BE2C (cell line): ENCODE results near the gene POFUT1.
"Not testable (repeated sequence)": the region's sequence is repeated elsewhere in the genome, so short reads cannot be mapped to it uniquely, and the experiment has no call there.

Experiments used
- DNase-seq: peaks from one replicate; pipeline ENCODE4 v3.0.0-alpha.2; 2020
- H3K27me3 ChIP-seq: fragments of 250-450 bp; sonication (Bioruptor Pico); 2 replicates; pipeline ENCODE4 v1.5.1; 2020; ENCODE audit warnings: mild to moderate bottlenecking
- H3K36me3 ChIP-seq: fragments of 250-450 bp; sonication (Bioruptor Pico); 2 replicates; pipeline ENCODE4 v1.5.1; 2020; ENCODE audit warnings: mild to moderate bottlenecking
- H3K4me1 ChIP-seq: fragments of 250-450 bp; sonication (Bioruptor Pico); 2 replicates; pipeline ENCODE4 v1.5.1; 2020
- H3K4me3 ChIP-seq: 2 replicates; pipeline ENCODE4 v1.5.1; 2011; ENCODE audit warnings: low read depth, low read length
- H3K9me3 ChIP-seq: fragments of 250-450 bp; sonication (Bioruptor Pico); 2 replicates; pipeline ENCODE4 v1.5.1; 2020
- TF ChIP-seq, protein P1 (sequence below): IDR thresholded peaks from 2 replicates; pipeline ENCODE4 v1.5.1; 2012; ENCODE audit warnings: mild to moderate bottlenecking, low read depth, low read length

Gene POFUT1

DNA sequence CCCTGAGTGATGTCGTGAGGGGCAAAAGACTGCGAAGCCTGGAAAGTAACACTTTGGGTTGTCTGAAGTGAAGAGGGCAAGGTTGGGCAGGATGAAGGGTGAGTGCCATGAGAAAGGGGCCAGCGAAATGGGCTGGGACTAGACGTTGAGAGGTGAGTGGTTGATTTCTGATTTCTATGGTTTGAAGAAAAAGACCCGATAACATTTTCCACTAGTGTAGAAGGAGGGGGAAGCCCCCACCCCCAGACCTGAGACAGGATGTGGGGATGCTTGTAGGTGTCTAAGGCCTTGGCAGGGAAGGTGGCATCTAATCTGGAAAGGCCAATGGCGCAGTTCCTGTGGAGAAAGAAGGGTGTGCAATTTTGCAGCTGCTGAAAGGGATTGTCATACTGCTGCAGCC lies 44.5 kb downstream of the POFUT1 start:
- no peaks in the 10 kb centered on the region; the same call in 1 of the 2 replicates for H3K9me3 ChIP-seq
- no peaks in the 10 kb centered on the region for H3K36me3 ChIP-seq
- H3K27me3 ChIP-seq, result no peaks in the 10 kb centered on the region
- H3K4me1 ChIP-seq, result peaks cover 15% of the 10 kb centered on the region
- TF ChIP-seq, protein P1, sequence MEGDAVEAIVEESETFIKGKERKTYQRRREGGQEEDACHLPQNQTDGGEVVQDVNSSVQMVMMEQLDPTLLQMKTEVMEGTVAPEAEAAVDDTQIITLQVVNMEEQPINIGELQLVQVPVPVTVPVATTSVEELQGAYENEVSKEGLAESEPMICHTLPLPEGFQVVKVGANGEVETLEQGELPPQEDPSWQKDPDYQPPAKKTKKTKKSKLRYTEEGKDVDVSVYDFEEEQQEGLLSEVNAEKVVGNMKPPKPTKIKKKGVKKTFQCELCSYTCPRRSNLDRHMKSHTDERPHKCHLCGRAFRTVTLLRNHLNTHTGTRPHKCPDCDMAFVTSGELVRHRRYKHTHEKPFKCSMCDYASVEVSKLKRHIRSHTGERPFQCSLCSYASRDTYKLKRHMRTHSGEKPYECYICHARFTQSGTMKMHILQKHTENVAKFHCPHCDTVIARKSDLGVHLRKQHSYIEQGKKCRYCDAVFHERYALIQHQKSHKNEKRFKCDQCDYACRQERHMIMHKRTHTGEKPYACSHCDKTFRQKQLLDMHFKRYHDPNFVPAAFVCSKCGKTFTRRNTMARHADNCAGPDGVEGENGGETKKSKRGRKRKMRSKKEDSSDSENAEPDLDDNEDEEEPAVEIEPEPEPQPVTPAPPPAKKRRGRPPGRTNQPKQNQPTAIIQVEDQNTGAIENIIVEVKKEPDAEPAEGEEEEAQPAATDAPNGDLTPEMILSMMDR, result no peak
- H3K4me3 ChIP-seq, result no peak overlapping the region
- no peak for DNase-seq

DNA sequence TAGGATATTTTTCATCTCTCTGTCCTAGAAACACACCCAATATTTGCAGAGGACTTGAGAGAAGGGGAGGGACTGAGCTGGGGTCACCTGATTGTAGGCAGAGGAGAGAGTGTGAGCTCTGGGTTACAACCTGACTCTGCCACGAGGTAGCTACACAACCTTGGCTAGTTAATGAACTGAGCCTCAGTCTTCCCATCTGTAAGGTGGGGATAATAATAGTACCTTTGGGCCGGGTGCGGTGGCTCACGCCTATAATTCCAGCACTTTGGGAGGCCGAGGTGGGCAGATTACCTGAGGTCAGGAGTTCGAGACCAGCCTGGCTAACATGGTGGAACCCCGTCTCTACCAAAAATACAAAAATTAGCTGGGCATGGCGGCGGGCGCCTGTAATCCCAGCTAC lies 53.3 kb downstream of the POFUT1 start:
- DNase-seq, H3K4me3 ChIP-seq, H3K36me3 ChIP-seq, H3K9me3 ChIP-seq, H3K4me1 ChIP-seq, H3K27me3 ChIP-seq: not testable (repeated sequence)

GRCh38 chr20:32261644-32262043 lies 54.0 kb downstream of the POFUT1 start:
- no peaks in the 10 kb centered on the region for H3K36me3 ChIP-seq
- no peaks in the 10 kb centered on the region for H3K9me3 ChIP-seq
- H3K4me3 ChIP-seq, result no peak overlapping the region
- DNase-seq, result no peak
- H3K4me1 ChIP-seq, result peaks cover 1% of the 10 kb centered on the region
- H3K27me3 ChIP-seq, result no peaks in the 10 kb centered on the region
- TF ChIP-seq, protein P1, result no peak

DNA sequence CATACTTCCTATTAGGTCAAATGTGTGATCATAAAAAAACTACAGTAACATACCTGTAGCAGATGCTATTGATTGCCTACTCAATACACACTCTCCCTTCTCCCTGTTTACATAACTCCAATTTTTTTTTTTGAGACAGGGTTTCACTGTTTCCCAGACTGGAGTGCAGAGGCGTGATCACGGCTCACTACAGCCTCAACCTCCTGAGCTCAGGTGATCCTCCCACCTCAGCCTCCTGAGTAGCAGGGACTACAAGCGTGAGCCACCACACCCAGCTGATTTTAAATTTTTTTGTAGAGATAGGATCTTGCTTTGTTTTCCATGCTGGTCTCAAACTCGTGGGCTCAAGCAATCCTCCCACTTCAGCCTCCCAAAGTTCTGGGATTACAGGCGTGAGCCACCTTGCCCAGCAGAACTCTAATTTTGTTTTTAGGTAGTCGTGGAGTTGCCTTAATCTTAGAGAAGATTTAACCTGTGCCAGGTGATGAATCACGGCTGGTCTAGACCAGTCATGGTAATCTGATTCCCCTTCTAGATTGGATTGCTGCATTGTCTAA lies 55.8 kb downstream of the POFUT1 start:
- Histone ChIP-seq H3K36me3 (no peaks in the 10 kb centered on the region), H3K9me3 (no peaks in the 10 kb centered on the region), H3K27me3 (no peaks in the 10 kb centered on the region), H3K4me3 (no peak overlapping the region), H3K4me1 (no peaks in the 10 kb centered on the region)
- TF ChIP-seq, protein P1, result no peak
- no peak for DNase-seq

DNA sequence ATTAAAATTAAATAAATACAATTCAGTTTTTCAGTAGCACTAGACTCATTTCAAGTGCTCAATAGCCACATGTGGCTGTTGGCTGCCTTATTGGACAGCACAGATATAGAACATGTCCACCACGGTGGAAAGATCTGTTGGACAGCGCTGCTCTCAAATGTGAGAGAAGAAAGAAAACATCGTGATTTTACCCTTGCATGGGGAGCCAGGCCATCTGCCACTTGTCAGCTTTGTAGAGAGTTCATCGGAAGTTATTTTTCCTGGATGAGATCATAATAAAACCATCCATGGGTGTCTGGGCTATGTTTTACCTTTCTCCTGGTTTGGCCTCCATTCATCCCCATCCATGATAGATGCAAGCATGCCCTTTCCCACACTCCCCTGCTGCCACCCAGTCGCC lies 63.9 kb downstream of the POFUT1 start:
- Histone ChIP-seq H3K9me3 (no peaks in the 10 kb centered on the region), H3K36me3 (no peaks in the 10 kb centered on the region), H3K4me3 (no peak overlapping the region), H3K27me3 (no peaks in the 10 kb centered on the region), H3K4me1 (peaks cover 4% of the 10 kb centered on the region; the same call in 1 of the 2 replicates)
- no peak for DNase-seq
- TF ChIP-seq, protein P1, result no peak

DNA sequence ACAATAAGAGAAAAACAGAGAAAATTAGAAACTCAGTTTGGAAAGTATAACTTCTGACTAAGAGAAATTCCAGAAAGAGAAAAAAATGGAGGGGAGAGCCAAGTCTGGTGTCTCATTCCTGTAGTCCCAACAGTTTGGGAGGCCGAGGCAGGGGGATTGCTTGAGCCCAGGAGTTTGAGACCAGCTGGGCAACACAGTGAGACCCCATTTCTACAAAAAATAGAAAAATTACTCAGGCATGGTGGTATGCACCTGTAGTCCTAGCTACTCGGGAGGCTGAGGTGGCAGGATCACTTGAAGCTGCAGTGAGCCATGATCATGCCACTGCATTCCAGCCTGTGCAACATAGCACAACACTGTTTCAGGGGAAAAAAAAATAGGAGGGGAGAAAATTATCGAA lies 66.7 kb downstream of the POFUT1 start:
- Histone ChIP-seq H3K4me1 (peaks cover 4% of the 10 kb centered on the region; the same call in 1 of the 2 replicates), H3K36me3 (no peaks in the 10 kb centered on the region), H3K4me3 (no peak overlapping the region), H3K27me3 (no peaks in the 10 kb centered on the region), H3K9me3 (no peaks in the 10 kb centered on the region)
- TF ChIP-seq, protein P1, result no peak
- no peak for DNase-seq

- H3K4me1 ChIP-seq, DNase-seq, H3K27me3 ChIP-seq, H3K9me3 ChIP-seq, H3K4me3 ChIP-seq, H3K36me3 ChIP-seq: not testable (repeated sequence)
These were observed 67.5 kb downstream of the POFUT1 start for GRCh38 chr20:32275163-32275562.
